ENCODE results near the gene KRTAP10-6. TPM values are rescaled to one million over a fixed set of nuclear protein-coding genes. Genes with fewer than 3 reads are reported as not detected.
"Not testable (repeated sequence)": the region's sequence is repeated elsewhere in the genome, so short reads cannot be mapped to it uniquely, and the experiment has no call there.

KRTAP10-6 gene
- polyA plus RNA-seq, 2 donors = not detected

- Histone ChIP-seq H3K9me3 (ENCODE audit: control insufficient read depth in 2 of 2, insufficient read depth in 1 of 2, low read depth in 1 of 2, low read length in 1 of 2) (peaks cover 2 to 9% of the 10 kb centered on the region in 2 donors), H3K4me3 (ENCODE audit: low read depth in 1 of 2, low read length in 2 of 2) (no peak within 1 kb of the TSS), H3K27ac (ENCODE audit: low read depth in 2 of 2, low read length in 1 of 2) (no peak within 1 kb of the TSS), H3K27me3 (ENCODE audit: control insufficient read depth in 1 of 2, insufficient read depth in 2 of 2, low read length in 2 of 2) (no peaks in the 10 kb centered on the region), H3K36me3 (ENCODE audit: control insufficient read depth in 2 of 2, insufficient read depth in 2 of 2, low read length in 1 of 2) (no peaks in the 10 kb centered on the region), H3K4me1 (ENCODE audit: control insufficient read depth in 2 of 2, insufficient read depth in 2 of 2, low read length in 1 of 2) (no peaks in the 10 kb centered on the region)
- 82 to 88% methylated on average over 8 of the region's 8 CpGs for WGBS, 2 donors
These were observed 19.8 kb upstream of the KRTAP10-6 start, which contains the start of gene KRTAP10-8 for GRCh38 chr21:44612029-44612486. Gene KRTAP10-8, plus strand, starts transcription at chr21:44612079. Its CDS starts 22 bp downstream, at chr21:44612101.

- H3K4me1 ChIP-seq (ENCODE audit: control insufficient read depth in 2 of 2, insufficient read depth in 2 of 2, low read length in 1 of 2) = no peaks in the 10 kb centered on the region
- H3K36me3 ChIP-seq (ENCODE audit: control insufficient read depth in 2 of 2, insufficient read depth in 2 of 2, low read length in 1 of 2) = no peaks in the 10 kb centered on the region
- H3K27ac ChIP-seq (ENCODE audit: low read depth in 2 of 2, low read length in 1 of 2) = no peak overlapping the region
- 77 to 80% methylated on average over 4 of the region's 4 CpGs for WGBS, 2 donors
- H3K4me3 ChIP-seq (ENCODE audit: low read depth in 1 of 2, low read length in 2 of 2) = no peak overlapping the region
- no peaks in the 10 kb centered on the region for H3K27me3 ChIP-seq (ENCODE audit: control insufficient read depth in 1 of 2, insufficient read depth in 2 of 2, low read length in 2 of 2)
- peaks cover 2 to 9% of the 10 kb centered on the region in 2 donors for H3K9me3 ChIP-seq (ENCODE audit: control insufficient read depth in 2 of 2, insufficient read depth in 1 of 2, low read depth in 1 of 2, low read length in 1 of 2)
These were observed 19.2 kb upstream of the KRTAP10-6 start for GRCh38 chr21:44611551-44611950.

- H3K4me1 ChIP-seq (ENCODE audit: control insufficient read depth in 2 of 2, insufficient read depth in 2 of 2, low read length in 1 of 2); H3K9me3 ChIP-seq (ENCODE audit: control insufficient read depth in 2 of 2, insufficient read depth in 1 of 2, low read depth in 1 of 2, low read length in 1 of 2); H3K27ac ChIP-seq (ENCODE audit: low read depth in 2 of 2, low read length in 1 of 2); H3K36me3 ChIP-seq (ENCODE audit: control insufficient read depth in 2 of 2, insufficient read depth in 2 of 2, low read length in 1 of 2); H3K4me3 ChIP-seq (ENCODE audit: low read depth in 1 of 2, low read length in 2 of 2); H3K27me3 ChIP-seq (ENCODE audit: control insufficient read depth in 1 of 2, insufficient read depth in 2 of 2, low read length in 2 of 2): not testable (repeated sequence)
- WGBS, 2 donors = 86 to 95% methylated on average over 7 of the region's 7 CpGs
These were observed 18.0 kb upstream of the KRTAP10-6 start for GRCh38 chr21:44610157-44610843.

- H3K9me3 ChIP-seq (ENCODE audit: control insufficient read depth in 2 of 2, insufficient read depth in 1 of 2, low read depth in 1 of 2, low read length in 1 of 2) = peaks cover 2 to 9% of the 10 kb centered on the region in 2 donors
- H3K27me3 ChIP-seq (ENCODE audit: control insufficient read depth in 1 of 2, insufficient read depth in 2 of 2, low read length in 2 of 2) = no peaks in the 10 kb centered on the region
- H3K27ac ChIP-seq (ENCODE audit: low read depth in 2 of 2, low read length in 1 of 2) = no peak overlapping the region
- H3K4me1 ChIP-seq (ENCODE audit: control insufficient read depth in 2 of 2, insufficient read depth in 2 of 2, low read length in 1 of 2) = no peaks in the 10 kb centered on the region
- no peak overlapping the region for H3K4me3 ChIP-seq (ENCODE audit: low read depth in 1 of 2, low read length in 2 of 2)
- no peaks in the 10 kb centered on the region for H3K36me3 ChIP-seq (ENCODE audit: control insufficient read depth in 2 of 2, insufficient read depth in 2 of 2, low read length in 1 of 2)
These were observed 16.9 kb upstream of the KRTAP10-6 start for GRCh38 chr21:44609193-44609592.

- no peaks in the 10 kb centered on the region for H3K36me3 ChIP-seq (ENCODE audit: control insufficient read depth in 2 of 2, insufficient read depth in 2 of 2, low read length in 1 of 2)
- WGBS, 2 donors = 74 to 80% methylated on average over 4 of the region's 4 CpGs
- H3K4me3 ChIP-seq (ENCODE audit: low read depth in 1 of 2, low read length in 2 of 2) = no peak overlapping the region
- peaks cover 2 to 3% of the 10 kb centered on the region in 2 donors for H3K9me3 ChIP-seq (ENCODE audit: control insufficient read depth in 2 of 2, insufficient read depth in 1 of 2, low read depth in 1 of 2, low read length in 1 of 2)
- no peaks in the 10 kb centered on the region for H3K4me1 ChIP-seq (ENCODE audit: control insufficient read depth in 2 of 2, insufficient read depth in 2 of 2, low read length in 1 of 2)
- no peaks in the 10 kb centered on the region for H3K27me3 ChIP-seq (ENCODE audit: control insufficient read depth in 1 of 2, insufficient read depth in 2 of 2, low read length in 2 of 2)
- no peak overlapping the region for H3K27ac ChIP-seq (ENCODE audit: low read depth in 2 of 2, low read length in 1 of 2)
These were observed 14.2 kb upstream of the KRTAP10-6 start for GRCh38 chr21:44606495-44606894.

- Histone ChIP-seq H3K4me1 (ENCODE audit: control insufficient read depth in 2 of 2, insufficient read depth in 2 of 2, low read length in 1 of 2) (peaks cover 0 to 2% of the 10 kb centered on the region in 2 donors), H3K36me3 (ENCODE audit: control insufficient read depth in 2 of 2, insufficient read depth in 2 of 2, low read length in 1 of 2) (no peaks in the 10 kb centered on the region), H3K9me3 (ENCODE audit: control insufficient read depth in 2 of 2, insufficient read depth in 1 of 2, low read depth in 1 of 2, low read length in 1 of 2) (no peaks in the 10 kb centered on the region), H3K27me3 (ENCODE audit: control insufficient read depth in 1 of 2, insufficient read depth in 2 of 2, low read length in 2 of 2) (no peaks in the 10 kb centered on the region), H3K27ac (ENCODE audit: low read depth in 2 of 2, low read length in 1 of 2) (no peak overlapping the region), H3K4me3 (ENCODE audit: low read depth in 1 of 2, low read length in 2 of 2) (no peak overlapping the region)
- 87 to 88% methylated on average over 8 of the region's 8 CpGs for WGBS, 2 donors
These were observed 11.6 kb upstream of the KRTAP10-6 start for GRCh38 chr21:44603911-44604310.

GRCh38 chr21:44603109-44603875, 11.0 kb upstream of the KRTAP10-6 start:
- Histone ChIP-seq H3K9me3 (ENCODE audit: control insufficient read depth in 2 of 2, insufficient read depth in 1 of 2, low read depth in 1 of 2, low read length in 1 of 2) (no peaks in the 10 kb centered on the region), H3K27me3 (ENCODE audit: control insufficient read depth in 1 of 2, insufficient read depth in 2 of 2, low read length in 2 of 2) (no peaks in the 10 kb centered on the region), H3K27ac (ENCODE audit: low read depth in 2 of 2, low read length in 1 of 2) (no peak overlapping the region), H3K36me3 (ENCODE audit: control insufficient read depth in 2 of 2, insufficient read depth in 2 of 2, low read length in 1 of 2) (no peaks in the 10 kb centered on the region), H3K4me3 (ENCODE audit: low read depth in 1 of 2, low read length in 2 of 2) (no peak overlapping the region), H3K4me1 (ENCODE audit: control insufficient read depth in 2 of 2, insufficient read depth in 2 of 2, low read length in 1 of 2) (peaks cover 0 to 2% of the 10 kb centered on the region in 2 donors)
- WGBS, 2 donors = 53 to 55% methylated on average over 17 of the region's 17 CpGs

GRCh38 chr21:44602463-44602850, 10.2 kb upstream of the KRTAP10-6 start:
- H3K27ac ChIP-seq (ENCODE audit: low read depth in 2 of 2, low read length in 1 of 2) = no peak overlapping the region
- no peaks in the 10 kb centered on the region for H3K9me3 ChIP-seq (ENCODE audit: control insufficient read depth in 2 of 2, insufficient read depth in 1 of 2, low read depth in 1 of 2, low read length in 1 of 2)
- H3K27me3 ChIP-seq (ENCODE audit: control insufficient read depth in 1 of 2, insufficient read depth in 2 of 2, low read length in 2 of 2) = no peaks in the 10 kb centered on the region
- no peak overlapping the region for H3K4me3 ChIP-seq (ENCODE audit: low read depth in 1 of 2, low read length in 2 of 2)
- WGBS, 2 donors = 71 to 78% methylated on average over 20 to 21 of the region's 21 CpGs
- H3K4me1 ChIP-seq (ENCODE audit: control insufficient read depth in 2 of 2, insufficient read depth in 2 of 2, low read length in 1 of 2) = peaks cover 0 to 2% of the 10 kb centered on the region in 2 donors
- no peaks in the 10 kb centered on the region for H3K36me3 ChIP-seq (ENCODE audit: control insufficient read depth in 2 of 2, insufficient read depth in 2 of 2, low read length in 1 of 2)

GRCh38 chr21:44601596-44602462, 9.5 kb upstream of the KRTAP10-6 start:
- 70 to 82% methylated on average over 23 of the region's 23 CpGs for WGBS, 2 donors
- Histone ChIP-seq H3K27ac (ENCODE audit: low read depth in 2 of 2, low read length in 1 of 2) (no peak overlapping the region), H3K36me3 (ENCODE audit: control insufficient read depth in 2 of 2, insufficient read depth in 2 of 2, low read length in 1 of 2) (no peaks in the 10 kb centered on the region), H3K4me1 (ENCODE audit: control insufficient read depth in 2 of 2, insufficient read depth in 2 of 2, low read length in 1 of 2) (peaks cover 0 to 2% of the 10 kb centered on the region in 2 donors), H3K4me3 (ENCODE audit: low read depth in 1 of 2, low read length in 2 of 2) (no peak overlapping the region), H3K27me3 (ENCODE audit: control insufficient read depth in 1 of 2, insufficient read depth in 2 of 2, low read length in 2 of 2) (no peaks in the 10 kb centered on the region), H3K9me3 (ENCODE audit: control insufficient read depth in 2 of 2, insufficient read depth in 1 of 2, low read depth in 1 of 2, low read length in 1 of 2) (no peaks in the 10 kb centered on the region)

Measured in esophagus (tissue), 2 donors.